Skin epidermis (tissue), 12 donors: ENCODE measurements around the gene XPC.

ENCODE experiments used
- H3K27ac ChIP-seq, 21 experiments: fragments of 200-600 bp; sonication (generic) in 11 of 21; one replicate each; pipeline ENCODE4 v1.5.0; 2020; ENCODE audit warnings: mild to moderate bottlenecking in 3 of 21, inconsistent platforms in 2 of 21, moderate library complexity in 2 of 21
- H3K4me3 ChIP-seq, 7 experiments: fragments of 200-600 bp; sonication (generic) in 2 of 7; one replicate each; pipeline ENCODE4 v1.5.0; 2020; ENCODE audit warnings: inconsistent platforms in 2 of 7, mild to moderate bottlenecking in 2 of 7, moderate library complexity in 1 of 7

XPC gene

GRCh38 chr3:14152233-14152962, 26.0 kb downstream of the XPC start:
- Histone ChIP-seq H3K27ac (no peak overlapping the region), H3K4me3 (no peak overlapping the region)

- Histone ChIP-seq H3K27ac (no peak overlapping the region), H3K4me3 (no peak overlapping the region)
Observed at GRCh38 chr3:14151471-14152083, 26.8 kb downstream of the XPC start.

- Histone ChIP-seq H3K27ac (no peak overlapping the region), H3K4me3 (no peak overlapping the region)
Observed at GRCh38 chr3:14150491-14151230, 27.7 kb downstream of the XPC start.

GRCh38 chr3:14150078-14150477, 28.3 kb downstream of the XPC start:
- Histone ChIP-seq H3K4me3 (no peak overlapping the region), H3K27ac (no peak overlapping the region)

GRCh38 chr3:14148041-14148985, 30.1 kb downstream of the XPC start:
- Histone ChIP-seq H3K27ac (peak overlapping the region in 8 of 21 experiments; percentile 14 to 98 (median 49)), H3K4me3 (no peak overlapping the region)

GRCh38 chr3:14147617-14148016, 30.8 kb downstream of the XPC start:
- Histone ChIP-seq H3K27ac (peak overlapping the region in 11 of 21 experiments; percentile 8 to 98 (median 60)), H3K4me3 (no peak overlapping the region)

GRCh38 chr3:14147066-14147435, 31.4 kb downstream of the XPC start:
- H3K27ac ChIP-seq: peak overlapping the region in 16 of 21 experiments; percentile 3 to 98 (median 87)
- no peak overlapping the region for H3K4me3 ChIP-seq

GRCh38 chr3:14146381-14147065, 31.9 kb downstream of the XPC start:
- Histone ChIP-seq H3K27ac (peak overlapping the region in 18 of 21 experiments; percentile 3 to 98 (median 88)), H3K4me3 (no peak overlapping the region)

GRCh38 chr3:14145670-14146380, 32.6 kb downstream of the XPC start:
- H3K4me3 ChIP-seq: no peak overlapping the region
- peak overlapping the region in 20 of 21 experiments; percentile 22 to 98 (median 88) for H3K27ac ChIP-seq

- Histone ChIP-seq H3K27ac (peak overlapping the region in 20 of 21 experiments; percentile 71 to 98 (median 88)), H3K4me3 (peak overlapping the region in 1 of 7 experiments; percentile 2)
Observed at GRCh38 chr3:14145236-14145635, 33.2 kb downstream of the XPC start.

- Histone ChIP-seq H3K4me3 (peak overlapping the region in 2 of 7 experiments; percentile 2 to 12), H3K27ac (peak overlapping the region; percentile 70 to 98 (median 88))
Observed at GRCh38 chr3:14144423-14145075, 33.9 kb downstream of the XPC start.

- H3K4me3 ChIP-seq: no peak overlapping the region
Observed at GRCh38 chr3:14143271-14144225, 34.9 kb downstream of the XPC start.

GRCh38 chr3:14142567-14143270, 35.7 kb downstream of the XPC start:
- no peak overlapping the region for H3K4me3 ChIP-seq
- peak overlapping the region in 19 of 21 experiments; percentile 5 to 98 (median 88) for H3K27ac ChIP-seq

More at GRCh38 chr3:14143271-14144225, 34.9 kb downstream of the XPC start:
- H3K27ac ChIP-seq: peak overlapping the region in 20 of 21 experiments; percentile 63 to 98 (median 88)

- H3K4me3 ChIP-seq: no peak overlapping the region
- H3K27ac ChIP-seq: peak overlapping the region in 19 of 21 experiments; percentile 15 to 98 (median 87)
Observed at GRCh38 chr3:14141602-14142341, 36.6 kb downstream of the XPC start.

- H3K27ac ChIP-seq: peak overlapping the region in 11 of 21 experiments; percentile 15 to 98 (median 84)
- no peak overlapping the region for H3K4me3 ChIP-seq
Observed at GRCh38 chr3:14141144-14141543, 37.3 kb downstream of the XPC start.
